SK-N-SH (cell line): ENCODE data around the gene SORL1. TPM values are rescaled to one million over a fixed set of nuclear protein-coding genes. Genes with fewer than 3 reads are reported as not detected.

Experiments used
- CTCF ChIA-PET: fragments of 300-600, 350-600 bp; formaldehyde crosslinking; extraction: SDS; loops from one replicate; lab custom pipeline; 2021; lab: Yijun Ruan, JAX
- POLR2A ChIA-PET: fragments of 350-600 bp; sonication (Branson Sonifier 250); formaldehyde crosslinking; extraction: SDS; loops from one replicate; lab custom pipeline; 2020; ENCODE audit warnings: antibody characterized with exemption, inconsistent platforms; lab: Yijun Ruan, JAX
- DNase-seq: peaks from one replicate; pipeline ENCODE4 v3.0.0; 2012
- H2AFZ ChIP-seq: fragments of 200-600 bp; sonication (generic); 2 replicates; pipeline ENCODE4 v1.8.1; 2016; ENCODE audit warnings: antibody characterized with exemption, mild to moderate bottlenecking, low read depth
- H3F3A ChIP-seq: fragments of 200-600 bp; sonication (generic); replicated peaks from 2 replicates; pipeline ENCODE3; 2016; ENCODE audit warnings: antibody characterized with exemption, mild to moderate bottlenecking; ENCODE audit not compliant: insufficient read depth
- H3K27ac ChIP-seq, 2 experiments: fragments of 200-500 bp in 1 of 2; fragments of 200-600 bp in 1 of 2; sonication (Bioruptor generic) in 1 of 2; sonication (generic), shearing (Covaris generic) in 1 of 2; 2 replicates each; pipeline versions ENCODE4 v1.5.1 to v1.6.1; 2014 to 2016; ENCODE audit warnings: low read depth in 2 of 2, inconsistent platforms in 1 of 2, low read length in 1 of 2, mild to moderate bottlenecking in 1 of 2, mixed read lengths in 1 of 2
- H3K27me3 ChIP-seq: fragments of 200-600 bp; sonication (generic), shearing (Covaris generic); 2 replicates; pipeline ENCODE4 v1.6.1; 2016; ENCODE audit warnings: mixed run types; ENCODE audit not compliant: insufficient read depth
- H3K36me3 ChIP-seq, 2 experiments: fragments of 200-500 bp in 1 of 2; fragments of 200-600 bp in 1 of 2; sonication (Bioruptor generic) in 1 of 2; sonication (generic) in 1 of 2; replicated peaks in 1 of 2; 2 replicates each; pipeline versions ENCODE3 to v1.5.1; 2014 to 2016; ENCODE audit warnings: low read length in 1 of 2, mild to moderate bottlenecking in 1 of 2; ENCODE audit not compliant: insufficient read depth in 2 of 2, control insufficient read depth in 1 of 2
- H3K4me1 ChIP-seq, 2 experiments: fragments of 200-500 bp in 1 of 2; fragments of 200-600 bp in 1 of 2; sonication (Bioruptor generic) in 1 of 2; sonication (generic), shearing (Covaris generic) in 1 of 2; 2 replicates each; pipeline versions ENCODE4 v1.5.1 to v1.6.1; 2014 to 2016; ENCODE audit warnings: low read depth in 1 of 2, low read length in 1 of 2, mixed run types in 1 of 2; ENCODE audit not compliant: insufficient read depth in 2 of 2, control insufficient read depth in 1 of 2
- H3K4me2 ChIP-seq: fragments of 200-600 bp; sonication (generic), shearing (Covaris generic); 2 replicates; pipeline ENCODE4 v1.6.1; 2017; ENCODE audit warnings: mixed run types
- H3K4me3 ChIP-seq, 2 experiments: fragments of 200-500 bp in 1 of 2; fragments of 200-600 bp in 1 of 2; sonication (Bioruptor generic) in 1 of 2; sonication (generic), shearing (Covaris generic) in 1 of 2; 2 replicates each; pipeline versions ENCODE4 v1.5.1 to v1.8.1; 2014 to 2016; ENCODE audit warnings: low read depth in 2 of 2, inconsistent platforms in 1 of 2, low read length in 1 of 2, mild to moderate bottlenecking in 1 of 2, mixed read lengths in 1 of 2, moderate library complexity in 1 of 2
- H3K79me2 ChIP-seq: fragments of 200-600 bp; sonication (generic); 2 replicates; pipeline ENCODE4 v1.8.1; 2017; ENCODE audit warnings: mild to moderate bottlenecking; ENCODE audit not compliant: insufficient read depth
- H3K9ac ChIP-seq: fragments of 200-600 bp; sonication (generic); 2 replicates; pipeline ENCODE4 v1.6.1; 2017; ENCODE audit warnings: mixed run types
- H3K9me2 ChIP-seq: fragments of 200-600 bp; sonication (generic); 2 replicates; pipeline ENCODE4 v1.6.1; 2017; ENCODE audit warnings: mixed run types
- H3K9me3 ChIP-seq: fragments of 200-600 bp; sonication (generic); 2 replicates; pipeline ENCODE4 v1.6.1; 2017; ENCODE audit warnings: mixed run types, mild to moderate bottlenecking, moderate library complexity
- H4K20me1 ChIP-seq: fragments of 200-600 bp; sonication (generic); 2 replicates; pipeline ENCODE4 v1.6.1; 2017; ENCODE audit warnings: mild to moderate bottlenecking, mixed run types; ENCODE audit not compliant: insufficient read depth
- CHD2 ChIP-seq: fragments of 150-350 bp; IDR thresholded peaks from 2 replicates; pipeline ENCODE4 v1.6.1; 2018; ENCODE audit warnings: low read length; ENCODE audit not compliant: partially characterized antibody
- FOSL2 ChIP-seq: IDR thresholded peaks from 2 replicates; pipeline ENCODE4 v1.4.0; 2012; ENCODE audit warnings: low read depth, mild to moderate bottlenecking, moderate library complexity, borderline replicate concordance
- FOXM1 ChIP-seq: IDR thresholded peaks from 2 replicates; pipeline ENCODE4 v1.4.0; 2012; ENCODE audit warnings: low read depth, mild to moderate bottlenecking
- GABPA ChIP-seq: IDR thresholded peaks from 2 replicates; pipeline ENCODE4 v1.4.0; 2012; ENCODE audit warnings: low read depth, mild to moderate bottlenecking
- GATA2 ChIP-seq: sonication (generic); formaldehyde crosslinking; IDR thresholded peaks from 2 replicates; pipeline ENCODE4 v1.5.0; 2020; ENCODE audit warnings: mild to moderate bottlenecking, missing genetic modification reagents
- JUND ChIP-seq: IDR thresholded peaks from 2 replicates; pipeline ENCODE4 v1.4.0; 2012
- MAX ChIP-seq: IDR thresholded peaks from 2 replicates; pipeline ENCODE4 v1.4.0; 2012; ENCODE audit warnings: low read depth
- POLR2AphosphoS5 ChIP-seq: IDR thresholded peaks from 2 replicates; pipeline ENCODE4 v1.6.1; 2012; ENCODE audit warnings: low read depth, low read length
- REST ChIP-seq: IDR thresholded peaks from 2 replicates; pipeline ENCODE4 v1.6.1; 2012; ENCODE audit warnings: mild to moderate bottlenecking, low read depth, low read length, moderate library complexity
- SMC3 ChIP-seq: IDR thresholded peaks from 2 replicates; pipeline ENCODE4 v1.6.1; 2012; ENCODE audit warnings: low read depth, low read length, improper control_type of control experiment
- TCF12 ChIP-seq: IDR thresholded peaks from 2 replicates; pipeline ENCODE4 v1.4.0; 2012
- TEAD4 ChIP-seq: IDR thresholded peaks from 2 replicates; pipeline ENCODE4 v1.4.0; 2012; ENCODE audit warnings: mild to moderate bottlenecking, borderline replicate concordance; ENCODE audit not compliant: insufficient read depth
- USF1 ChIP-seq: IDR thresholded peaks from 2 replicates; pipeline ENCODE4 v1.4.0; 2012; ENCODE audit warnings: low read depth, borderline replicate concordance
- USF2 ChIP-seq: fragments of 150-350 bp; IDR thresholded peaks from 2 replicates; pipeline ENCODE4 v1.6.1; 2017; ENCODE audit warnings: antibody characterized with exemption, low read length, low read depth, borderline replicate concordance
- ZBTB33 ChIP-seq: IDR thresholded peaks from 2 replicates; pipeline ENCODE4 v1.4.0; 2012; ENCODE audit warnings: low read depth, borderline replicate concordance
- WGBS: methylation state at CpG from one replicate; pipeline ENCODE4 v1.1.6; 2017; ENCODE audit warnings: low lambda C conversion rate; 5-methylcytosine and 5-hydroxymethylcytosine counted together
- polyA plus RNA-seq, 3 experiments: library from polyadenylated mRNA; depleted of rRNA; stranded (reverse); fragments of >200 nt; gene quantifications; 2 replicates each; pipeline ENCODE4 v1.2.3, GENCODE V29; 2012

SORL1 gene
- polyA plus RNA-seq, 1 of the 3 experiments (the other 2 are of a cell fraction), result 7.1 TPM

- Histone ChIP-seq H3K4me2 (no peak overlapping the region), H3K4me3 (no peak overlapping the region), H4K20me1 (no peaks in the 10 kb centered on the region), H3K4me1 (peaks cover 0 to 5% of the 10 kb centered on the region in 2 experiments; a peak in 3 of 4 replicates), H3K27ac (no peak overlapping the region), H3K27me3 (no peaks in the 10 kb centered on the region), H3K79me2 (no peaks in the 10 kb centered on the region), H3K9me2 (no peaks in the 10 kb centered on the region), H3K9me3 (no peaks in the 10 kb centered on the region), H3K36me3 (peaks cover 0 to 4% of the 10 kb centered on the region in 2 experiments), H3F3A (peaks cover 5% of the 10 kb centered on the region), H2AFZ (no peak overlapping the region), H3K9ac (no peak overlapping the region)
- no peak for DNase-seq
- CTCF ChIA-PET, result interaction anchor here (0.6 to 1.4 kb wide), 4 partner anchors 24 to 1009 kb away, joined by 3 to 4 read pairs (median 3); no protein-coding TSS in a partner anchor
- 54% methylated on average over 3 of the region's 3 CpGs for WGBS
- TF ChIP-seq FOSL2, result peak; percentile 62; the same call in 1 of the 2 replicates
- no peak for TF ChIP-seq SMC3
- POLR2A ChIA-PET, result no interaction called here
Observed at GRCh38 chr11:121615501-121615900, 163.4 kb downstream of the SORL1 start.

- Histone ChIP-seq H3K4me3 (no peak overlapping the region), H4K20me1 (no peaks in the 10 kb centered on the region), H3K4me1 (peaks cover 0 to 5% of the 10 kb centered on the region in 2 experiments; a peak in 3 of 4 replicates), H3K4me2 (no peak overlapping the region), H3K79me2 (no peaks in the 10 kb centered on the region), H3K9me3 (no peaks in the 10 kb centered on the region), H3F3A (peaks cover 5% of the 10 kb centered on the region), H3K27ac (no peak overlapping the region), H3K9ac (no peak overlapping the region), H3K9me2 (no peaks in the 10 kb centered on the region)
- no peak for DNase-seq
- 86% methylated on average over 8 of the region's 8 CpGs for WGBS
- POLR2A ChIA-PET, result interaction anchor here (0.6 kb wide), 1 partner anchor 1341 kb away, joined by 3 read pairs; no protein-coding TSS in a partner anchor
- TF ChIP-seq JUND (no peak), TEAD4 (no peak), GABPA (no peak), CHD2 (no peak), USF1 (no peak), FOXM1 (no peak), POLR2AphosphoS5 (no peak), TCF12 (no peak), GATA2 (no peak), MAX (no peak), REST (no peak), USF2 (no peak), ZBTB33 (no peak)
- TF ChIP-seq, all 33 proteins: peak for 0
- H3K27me3 ChIP-seq, result no peaks in the 10 kb centered on the region
- peaks cover 0 to 19% of the 10 kb centered on the region in 2 experiments for H3K36me3 ChIP-seq
- CTCF ChIA-PET, result interaction anchor here (1.6 kb wide), 1 partner anchor 36 kb away, joined by 7 read pairs; no protein-coding TSS in a partner anchor
- no peak overlapping the region for H2AFZ ChIP-seq
Observed at GRCh38 chr11:121618516-121618915, 166.4 kb downstream of the SORL1 start.
